ENCODE measurements around the gene CD9. TPM values are rescaled to one million over a fixed set of nuclear protein-coding genes. Genes with fewer than 3 reads are reported as not detected.

The CD9 gene
- total RNA-seq, 6 donors from 2014 or later: 96.4 to 716 (median 484) TPM

- no peak for ATAC-seq (ENCODE audit: low FRiP score in 2 of 2)
- TF ChIP-seq POLR2A (IDR thresholded peaks at IDR 0.05) (no peak), POLR2AphosphoS5 (IDR thresholded peaks at IDR 0.05) (no peak), CTCF (IDR thresholded peaks at IDR 0.05) (no peak), EP300 (IDR thresholded peaks at IDR 0.05) (no peak)
- no peak overlapping the region for H3K4me3 ChIP-seq
- peaks cover 27 to 81% (median 65%) of the 10 kb centered on the region in 4 donors for H3K4me1 ChIP-seq
- WGBS, 2 donors: 74 to 79% methylated on average over 14 of the region's 14 CpGs
- peak overlapping the region in 3 of 4 donors; percentile 35 to 42 (median 37) for H3K27ac ChIP-seq
- DNase-seq: no peak
- H3K27me3 ChIP-seq: no peaks in the 10 kb centered on the region
- peaks cover 3 to 18% (median 10%) of the 10 kb centered on the region in 4 donors for H3K36me3 ChIP-seq
- H3K9me3 ChIP-seq: no peaks in the 10 kb centered on the region
Observed at GRCh38 chr12:6211421-6211869, 11.2 kb downstream of the CD9 start.

- DNase-seq (no peak), ATAC-seq (ENCODE audit: low FRiP score in 2 of 2) (no peak)
- peaks cover 3 to 18% (median 10%) of the 10 kb centered on the region in 4 donors for H3K36me3 ChIP-seq
- TF ChIP-seq CTCF (IDR thresholded peaks at IDR 0.05) (no peak), POLR2AphosphoS5 (IDR thresholded peaks at IDR 0.05) (no peak), EP300 (IDR thresholded peaks at IDR 0.05) (no peak), POLR2A (IDR thresholded peaks at IDR 0.05) (no peak)
- no peaks in the 10 kb centered on the region for H3K9me3 ChIP-seq
- H3K4me3 ChIP-seq: no peak overlapping the region
- H3K27me3 ChIP-seq: no peaks in the 10 kb centered on the region
- peak overlapping the region in 3 of 4 donors; percentile 35 to 42 (median 37) for H3K27ac ChIP-seq
- H3K4me1 ChIP-seq: peaks cover 31 to 81% (median 67%) of the 10 kb centered on the region in 4 donors
- 85 to 95% methylated on average over 5 to 7 of the region's 7 CpGs for WGBS, 2 donors
Observed at GRCh38 chr12:6212086-6212485, 11.9 kb downstream of the CD9 start.

GRCh38 chr12:6213969-6214368 is 13.8 kb downstream of the CD9 start:
- no peaks in the 10 kb centered on the region for H3K9me3 ChIP-seq
- peak overlapping the region in 3 of 4 donors; percentile 9 to 84 (median 29) for H3K27ac ChIP-seq
- no peak for ATAC-seq (ENCODE audit: low FRiP score in 2 of 2)
- no peak overlapping the region for H3K4me3 ChIP-seq
- TF ChIP-seq EP300 (IDR thresholded peaks at IDR 0.05): no peak
- TF ChIP-seq POLR2AphosphoS5 (IDR thresholded peaks at IDR 0.05): no peak
- TF ChIP-seq CTCF (IDR thresholded peaks at IDR 0.05): no peak
- TF ChIP-seq POLR2A (IDR thresholded peaks at IDR 0.05): no peak
- peaks cover 3 to 15% (median 10%) of the 10 kb centered on the region in 4 donors for H3K36me3 ChIP-seq
- peaks cover 31 to 79% (median 68%) of the 10 kb centered on the region in 4 donors for H3K4me1 ChIP-seq
- DNase-seq: no peak
- WGBS, 2 donors: 86 to 90% methylated on average over 6 of the region's 6 CpGs
- no peaks in the 10 kb centered on the region for H3K27me3 ChIP-seq

GRCh38 chr12:6214633-6215032 is 14.4 kb downstream of the CD9 start:
- WGBS, 2 donors: 68 to 90% methylated on average over 2 to 7 of the region's 7 CpGs
- peak overlapping the region; percentile 83 to 85 (median 84) for H3K27ac ChIP-seq
- H3K27me3 ChIP-seq: no peaks in the 10 kb centered on the region
- no peak for DNase-seq
- TF ChIP-seq POLR2AphosphoS5 (IDR thresholded peaks at IDR 0.05) (no peak), CTCF (IDR thresholded peaks at IDR 0.05) (no peak), EP300 (IDR thresholded peaks at IDR 0.05) (no peak), POLR2A (IDR thresholded peaks at IDR 0.05) (no peak)
- H3K36me3 ChIP-seq: peaks cover 3 to 11% (median 10%) of the 10 kb centered on the region in 4 donors
- peaks cover 31 to 77% (median 64%) of the 10 kb centered on the region in 4 donors for H3K4me1 ChIP-seq
- no peak overlapping the region for H3K4me3 ChIP-seq
- no peak for ATAC-seq (ENCODE audit: low FRiP score in 2 of 2)
- H3K9me3 ChIP-seq: no peaks in the 10 kb centered on the region
